Measurements from ENCODE around the gene SLC9A9.

DNA sequence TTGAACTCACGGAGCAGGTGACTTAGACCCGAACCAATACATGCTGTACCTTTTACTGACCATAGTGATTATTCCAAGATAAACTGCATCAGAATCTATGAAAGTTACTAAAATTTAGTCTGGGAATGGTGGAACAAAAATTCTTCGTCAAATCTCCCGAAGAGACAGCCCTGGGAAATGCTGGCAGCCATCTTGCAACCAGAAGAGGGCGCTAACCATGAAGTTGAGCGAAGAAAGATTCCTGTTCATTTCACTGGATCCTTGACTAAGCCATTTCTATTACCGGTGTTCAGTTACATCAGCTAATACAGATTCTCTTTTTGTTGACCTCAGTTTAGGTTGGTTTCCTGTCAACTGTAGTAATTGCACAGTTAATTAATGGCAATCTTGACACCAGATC is 199.6 kb downstream of the SLC9A9 start:
- TF ChIP-seq TCF12 (IDR thresholded peaks at IDR 0.05; ENCODE audit: low read depth, low read length) (no peak), CREB1 (IDR thresholded peaks at IDR 0.05) (no peak), ZNF274 (IDR thresholded peaks at IDR 0.05; ENCODE audit: borderline replicate concordance, extremely low read depth, low read length) (no peak), POLR2A (IDR thresholded peaks at IDR 0.05; ENCODE audit: control extremely low read depth in 1 of 2, low read depth in 2 of 2, low read length in 2 of 2) (no peak), YY1 (IDR thresholded peaks at IDR 0.05; ENCODE audit: low read depth, low read length) (peak; percentile 86), SIN3A (conservative IDR thresholded peaks at IDR 0.05 in 1 of 2, IDR thresholded peaks at IDR 0.05 in 1 of 2; ENCODE audit: low read depth in 1 of 2, low read length in 2 of 2) (no peak), EZH2 (IDR thresholded peaks at IDR 0.05; ENCODE audit: low read depth, low read length, severe bottlenecking) (no peak), RAD21 (IDR thresholded peaks at IDR 0.05 in 1 of 2, conservative IDR thresholded peaks at IDR 0.05 in 1 of 2; ENCODE audit: low read depth in 2 of 2, low read length in 2 of 2) (peak; percentile 56 to 69), EGR1 (IDR thresholded peaks at IDR 0.05; ENCODE audit: borderline replicate concordance, low read depth, low read length) (no peak)
- TF ChIP-seq, protein P1, sequence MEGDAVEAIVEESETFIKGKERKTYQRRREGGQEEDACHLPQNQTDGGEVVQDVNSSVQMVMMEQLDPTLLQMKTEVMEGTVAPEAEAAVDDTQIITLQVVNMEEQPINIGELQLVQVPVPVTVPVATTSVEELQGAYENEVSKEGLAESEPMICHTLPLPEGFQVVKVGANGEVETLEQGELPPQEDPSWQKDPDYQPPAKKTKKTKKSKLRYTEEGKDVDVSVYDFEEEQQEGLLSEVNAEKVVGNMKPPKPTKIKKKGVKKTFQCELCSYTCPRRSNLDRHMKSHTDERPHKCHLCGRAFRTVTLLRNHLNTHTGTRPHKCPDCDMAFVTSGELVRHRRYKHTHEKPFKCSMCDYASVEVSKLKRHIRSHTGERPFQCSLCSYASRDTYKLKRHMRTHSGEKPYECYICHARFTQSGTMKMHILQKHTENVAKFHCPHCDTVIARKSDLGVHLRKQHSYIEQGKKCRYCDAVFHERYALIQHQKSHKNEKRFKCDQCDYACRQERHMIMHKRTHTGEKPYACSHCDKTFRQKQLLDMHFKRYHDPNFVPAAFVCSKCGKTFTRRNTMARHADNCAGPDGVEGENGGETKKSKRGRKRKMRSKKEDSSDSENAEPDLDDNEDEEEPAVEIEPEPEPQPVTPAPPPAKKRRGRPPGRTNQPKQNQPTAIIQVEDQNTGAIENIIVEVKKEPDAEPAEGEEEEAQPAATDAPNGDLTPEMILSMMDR (IDR thresholded peaks at IDR 0.05; ENCODE audit: control extremely low read depth in 1 of 3, insufficient read depth in 1 of 3, low read depth in 1 of 3, low read length in 3 of 3), result peak; percentile 58 to 80 (median 70)
